BE2C (cell line): Measurements from ENCODE around the gene TRPV3.

Experiments used
- DNase-seq: peaks from one replicate; pipeline ENCODE4 v3.0.0-alpha.2; 2020
- H3K27me3 ChIP-seq: fragments of 250-450 bp; sonication (Bioruptor Pico); 2 replicates; pipeline ENCODE4 v1.5.1; 2020; ENCODE audit warnings: mild to moderate bottlenecking
- H3K36me3 ChIP-seq: fragments of 250-450 bp; sonication (Bioruptor Pico); 2 replicates; pipeline ENCODE4 v1.5.1; 2020; ENCODE audit warnings: mild to moderate bottlenecking
- H3K4me1 ChIP-seq: fragments of 250-450 bp; sonication (Bioruptor Pico); 2 replicates; pipeline ENCODE4 v1.5.1; 2020
- H3K4me3 ChIP-seq: 2 replicates; pipeline ENCODE4 v1.5.1; 2011; ENCODE audit warnings: low read depth, low read length
- H3K9me3 ChIP-seq: fragments of 250-450 bp; sonication (Bioruptor Pico); 2 replicates; pipeline ENCODE4 v1.5.1; 2020
- CTCF ChIP-seq: IDR thresholded peaks from 2 replicates; pipeline ENCODE4 v1.5.1; 2012; ENCODE audit warnings: mild to moderate bottlenecking, low read depth, low read length

TRPV3 gene

GRCh38 chr17:3592216-3592860, 34.7 kb upstream of the TRPV3 start:
- no peak for TF ChIP-seq CTCF
- no peak overlapping the region for H3K4me3 ChIP-seq
- H3K9me3 ChIP-seq, result no peaks in the 10 kb centered on the region
- no peaks in the 10 kb centered on the region for H3K36me3 ChIP-seq
- 0 out of 2 replicates have a peak, but pooled peaks cover 2% of the 10 kb centered on the region for H3K4me1 ChIP-seq
- DNase-seq, result no peak
- no peaks in the 10 kb centered on the region for H3K27me3 ChIP-seq

- Histone ChIP-seq H3K4me3 (no peak overlapping the region), H3K27me3 (no peaks in the 10 kb centered on the region), H3K9me3 (no peaks in the 10 kb centered on the region), H3K4me1 (0 out of 2 replicates have a peak, but pooled peaks cover 2% of the 10 kb centered on the region), H3K36me3 (no peaks in the 10 kb centered on the region)
- no peak for TF ChIP-seq CTCF
- DNase-seq, result no peak
These were observed 33.2 kb upstream of the TRPV3 start for GRCh38 chr17:3590768-3591167.

- H3K27me3 ChIP-seq, result no peaks in the 10 kb centered on the region
- H3K4me1 ChIP-seq, result 0 out of 2 replicates have a peak, but pooled peaks cover 2% of the 10 kb centered on the region
- H3K9me3 ChIP-seq, result no peaks in the 10 kb centered on the region
- no peak for DNase-seq
- no peaks in the 10 kb centered on the region for H3K36me3 ChIP-seq
- no peak for TF ChIP-seq CTCF
- H3K4me3 ChIP-seq, result no peak overlapping the region
These were observed 32.6 kb upstream of the TRPV3 start for GRCh38 chr17:3590231-3590630.

- H3K27me3 ChIP-seq, result no peaks in the 10 kb centered on the region
- H3K36me3 ChIP-seq, result no peaks in the 10 kb centered on the region
- no peak for TF ChIP-seq CTCF
- H3K9me3 ChIP-seq, result no peaks in the 10 kb centered on the region
- DNase-seq, result no peak
- 0 out of 2 replicates have a peak, but pooled peaks cover 2% of the 10 kb centered on the region for H3K4me1 ChIP-seq
- H3K4me3 ChIP-seq, result no peak overlapping the region
These were observed 32.2 kb upstream of the TRPV3 start for GRCh38 chr17:3589784-3590183.

GRCh38 chr17:3585826-3586225, 28.2 kb upstream of the TRPV3 start:
- Histone ChIP-seq H3K27me3 (no peaks in the 10 kb centered on the region), H3K4me3 (no peak overlapping the region), H3K9me3 (no peaks in the 10 kb centered on the region), H3K36me3 (no peaks in the 10 kb centered on the region), H3K4me1 (no peaks in the 10 kb centered on the region)
- no peak for DNase-seq
- TF ChIP-seq CTCF, result no peak

GRCh38 chr17:3583456-3583855, 25.8 kb upstream of the TRPV3 start:
- Histone ChIP-seq H3K4me3 (no peak overlapping the region), H3K36me3 (no peaks in the 10 kb centered on the region), H3K27me3 (no peaks in the 10 kb centered on the region), H3K4me1 (no peaks in the 10 kb centered on the region), H3K9me3 (no peaks in the 10 kb centered on the region)
- DNase-seq, result no peak
- no peak for TF ChIP-seq CTCF
